ENCODE measurements around the gene XRRA1.

The XRRA1 gene

GRCh38 chr11:74816664-74817063, 132.2 kb downstream of the XRRA1 start:
- TF ChIP-seq GATA1 (IDR thresholded peaks at IDR 0.05; ENCODE audit: low read depth, low read length) = no peak
- TF ChIP-seq POLR2A (IDR thresholded peaks at IDR 0.05; ENCODE audit: low read length) = no peak
- peak in 1 of 2 experiments; percentile 14 for DNase-seq

- DNase-seq = peak in 1 of 2 experiments; percentile 16
- TF ChIP-seq POLR2A (IDR thresholded peaks at IDR 0.05; ENCODE audit: low read length) = no peak
- no peak for TF ChIP-seq GATA1 (IDR thresholded peaks at IDR 0.05; ENCODE audit: low read depth, low read length)
These were observed 132.9 kb downstream of the XRRA1 start for GRCh38 chr11:74815966-74816365.

GRCh38 chr11:74809801-74810200, 139.1 kb downstream of the XRRA1 start:
- DNase-seq = no peak
- no peak for TF ChIP-seq GATA1 (IDR thresholded peaks at IDR 0.05; ENCODE audit: low read depth, low read length)
- no peak for TF ChIP-seq POLR2A (IDR thresholded peaks at IDR 0.05; ENCODE audit: low read length)

GRCh38 chr11:74806267-74806666, 142.6 kb downstream of the XRRA1 start:
- no peak for TF ChIP-seq POLR2A (IDR thresholded peaks at IDR 0.05; ENCODE audit: low read length)
- TF ChIP-seq GATA1 (IDR thresholded peaks at IDR 0.05; ENCODE audit: low read depth, low read length) = no peak
- DNase-seq = peak; percentile 17 to 27

- TF ChIP-seq GATA1 (IDR thresholded peaks at IDR 0.05; ENCODE audit: low read depth, low read length) (no peak), POLR2A (IDR thresholded peaks at IDR 0.05; ENCODE audit: low read length) (no peak)
- no peak for DNase-seq
These were observed 157.4 kb downstream of the XRRA1 start for GRCh38 chr11:74791333-74792100.
